ENCODE measurements around the gene RXRA. TPM values are rescaled to one million over a fixed set of nuclear protein-coding genes. Genes with fewer than 3 reads are reported as not detected.

The RXRA gene
- total RNA-seq, 1 experiment from 2014 or later: 29.9 TPM

- H4K8ac ChIP-seq (replicated peaks; ENCODE audit: insufficient read length, low read depth, low read length): no peak overlapping the region
- no peaks in the 10 kb centered on the region for H3K27me3 Mint-ChIP-seq (ENCODE audit: low read depth)
Observed at GRCh38 chr9:134385915-134386314, 59.7 kb downstream of the RXRA start.

More at GRCh38 chr9:134385915-134386314, 59.7 kb downstream of the RXRA start:
- H3K9me3 ChIP-seq (ENCODE audit: control insufficient read depth, low read depth, low read length): no peaks in the 10 kb centered on the region
- no peak overlapping the region; the same call in 1 of the 2 replicates for H3K14ac ChIP-seq (ENCODE audit: insufficient read depth, low read length)
- no peak overlapping the region for H2BK5ac ChIP-seq (ENCODE audit: insufficient read length, low read length)
- peaks cover 2% of the 10 kb centered on the region; the same call in 1 of the 2 replicates for H3K79me2 ChIP-seq (ENCODE audit: insufficient read depth, low read length)
- H3K4ac ChIP-seq (ENCODE audit: low read depth, low read length): no peak overlapping the region
- H3K4me1 Mint-ChIP-seq: peaks cover 4 to 19% of the 10 kb centered on the region in 2 experiments
- H2BK20ac ChIP-seq (ENCODE audit: low read depth, low read length, poor library complexity, severe bottlenecking): no peak overlapping the region
- no peak overlapping the region for H3K4me3 Mint-ChIP-seq
- H3K27ac ChIP-seq (ENCODE audit: insufficient read length, low read depth, low read length): no peak overlapping the region
- no peak overlapping the region for H3K27ac Mint-ChIP-seq
- H3K56ac ChIP-seq (ENCODE audit: insufficient read length, low read depth, low read length): no peak overlapping the region
- no peaks in the 10 kb centered on the region for H3K9me3 Mint-ChIP-seq
- H2AFZ ChIP-seq (ENCODE audit: low read length): no peak overlapping the region
- no peaks in the 10 kb centered on the region; a peak in 1 of 7 replicates for H3K36me3 Mint-ChIP-seq (ENCODE audit: insufficient read depth in 1 of 3, low read depth in 3 of 3)
- H3K23ac ChIP-seq (ENCODE audit: insufficient read length, low read depth, low read length): no peak overlapping the region
- no peak overlapping the region for H3K9ac ChIP-seq (ENCODE audit: extremely low read depth, insufficient read length, low read length)
- no peak for DNase-seq
- no peaks in the 10 kb centered on the region for H3K23me2 ChIP-seq (ENCODE audit: insufficient read length, low read depth, low read length, poor library complexity, severe bottlenecking)
- H2BK15ac ChIP-seq (ENCODE audit: low read depth, low read length): no peak overlapping the region
- TF ChIP-seq CTCF (conservative IDR thresholded peaks at IDR 0.05): no peak
- no peak overlapping the region for H4K91ac ChIP-seq (ENCODE audit: insufficient read length, low read depth, low read length)
- H2BK120ac ChIP-seq (ENCODE audit: low read depth, low read length, poor library complexity, severe bottlenecking): no peak overlapping the region
- H4K20me1 ChIP-seq (ENCODE audit: control insufficient read depth, insufficient read depth, insufficient read length): no peaks in the 10 kb centered on the region
- H3K79me1 ChIP-seq (ENCODE audit: insufficient read depth, low read depth, low read length, poor library complexity, severe bottlenecking): no peaks in the 10 kb centered on the region
- H2AK5ac ChIP-seq (ENCODE audit: insufficient read length, low read length): no peak overlapping the region
- H3K4me2 ChIP-seq (ENCODE audit: insufficient read depth, insufficient read length, low read length): no peak overlapping the region
- no peaks in the 10 kb centered on the region for H3K4me1 ChIP-seq (ENCODE audit: insufficient read depth, low read length)
- no peak overlapping the region for H4K5ac ChIP-seq (ENCODE audit: insufficient read length, low read depth, low read length)
- H3K18ac ChIP-seq (ENCODE audit: insufficient read length, low read depth, low read length): no peak overlapping the region
- H2BK12ac ChIP-seq (ENCODE audit: insufficient read length, low read depth, low read length): no peak overlapping the region
- no peak overlapping the region for H3T11ph ChIP-seq (ENCODE audit: low read length)
- no CpG with 5 or more reads among the region's 24 CpGs for WGBS (ENCODE audit: extremely low coverage, insufficient read length, low lambda C conversion rate)
- no peaks in the 10 kb centered on the region for H3K27me3 ChIP-seq (ENCODE audit: insufficient read depth, low read length)
